GM12873 (cell line): ENCODE results near the gene DRD2.

ENCODE experiments used
- TF ChIP-seq, protein P1 (sequence below): IDR thresholded peaks from 2 replicates; pipeline ENCODE4 v1.5.1; 2012; ENCODE audit warnings: low read depth, mild to moderate bottlenecking, moderate library complexity, low read length, control low read depth; ENCODE audit not compliant: insufficient read depth; ENCODE audit errors: missing control alignments

The DRD2 gene

DNA sequence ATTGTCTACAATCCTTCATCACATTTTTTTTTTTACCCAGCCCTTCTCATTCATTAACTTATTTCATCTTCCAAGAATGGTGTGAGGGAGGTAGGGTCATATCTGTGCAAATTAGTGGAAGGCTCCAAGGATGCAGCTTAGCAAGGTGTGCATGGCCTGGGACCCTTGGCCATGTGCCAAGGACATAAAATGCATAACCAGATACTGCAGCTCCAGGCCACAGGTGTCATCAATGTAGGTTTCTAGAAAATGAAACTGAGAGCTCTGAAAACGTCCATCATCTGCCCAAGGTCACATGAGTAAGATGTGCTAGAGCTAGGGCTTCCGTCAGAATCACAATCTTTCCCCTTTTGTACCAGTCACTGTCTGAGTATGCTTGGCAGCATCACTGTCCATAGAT lies 57.8 kb downstream of the DRD2 start:
- TF ChIP-seq, protein P1, sequence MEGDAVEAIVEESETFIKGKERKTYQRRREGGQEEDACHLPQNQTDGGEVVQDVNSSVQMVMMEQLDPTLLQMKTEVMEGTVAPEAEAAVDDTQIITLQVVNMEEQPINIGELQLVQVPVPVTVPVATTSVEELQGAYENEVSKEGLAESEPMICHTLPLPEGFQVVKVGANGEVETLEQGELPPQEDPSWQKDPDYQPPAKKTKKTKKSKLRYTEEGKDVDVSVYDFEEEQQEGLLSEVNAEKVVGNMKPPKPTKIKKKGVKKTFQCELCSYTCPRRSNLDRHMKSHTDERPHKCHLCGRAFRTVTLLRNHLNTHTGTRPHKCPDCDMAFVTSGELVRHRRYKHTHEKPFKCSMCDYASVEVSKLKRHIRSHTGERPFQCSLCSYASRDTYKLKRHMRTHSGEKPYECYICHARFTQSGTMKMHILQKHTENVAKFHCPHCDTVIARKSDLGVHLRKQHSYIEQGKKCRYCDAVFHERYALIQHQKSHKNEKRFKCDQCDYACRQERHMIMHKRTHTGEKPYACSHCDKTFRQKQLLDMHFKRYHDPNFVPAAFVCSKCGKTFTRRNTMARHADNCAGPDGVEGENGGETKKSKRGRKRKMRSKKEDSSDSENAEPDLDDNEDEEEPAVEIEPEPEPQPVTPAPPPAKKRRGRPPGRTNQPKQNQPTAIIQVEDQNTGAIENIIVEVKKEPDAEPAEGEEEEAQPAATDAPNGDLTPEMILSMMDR, result no peak

DNA sequence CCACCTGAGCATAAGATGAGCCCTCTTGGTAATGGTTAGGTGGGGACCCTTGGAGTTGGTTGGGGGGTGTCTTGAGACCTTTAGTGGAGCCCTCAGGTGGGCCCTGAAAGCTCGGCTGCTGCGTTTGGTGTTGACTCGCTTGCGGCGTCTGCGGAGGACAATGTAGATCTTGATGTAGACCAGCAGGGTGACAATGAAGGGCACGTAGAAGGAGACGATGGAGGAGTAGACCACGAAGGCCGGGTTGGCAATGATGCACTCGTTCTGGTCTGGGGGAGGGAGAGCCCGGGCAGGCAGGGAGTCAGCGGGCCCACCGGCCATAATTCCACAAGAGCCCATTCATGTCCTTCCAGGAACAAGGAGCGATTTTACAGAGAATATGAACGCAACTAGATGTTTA lies 59.9 kb downstream of the DRD2 start:
- TF ChIP-seq, protein P1, result no peak

DNA sequence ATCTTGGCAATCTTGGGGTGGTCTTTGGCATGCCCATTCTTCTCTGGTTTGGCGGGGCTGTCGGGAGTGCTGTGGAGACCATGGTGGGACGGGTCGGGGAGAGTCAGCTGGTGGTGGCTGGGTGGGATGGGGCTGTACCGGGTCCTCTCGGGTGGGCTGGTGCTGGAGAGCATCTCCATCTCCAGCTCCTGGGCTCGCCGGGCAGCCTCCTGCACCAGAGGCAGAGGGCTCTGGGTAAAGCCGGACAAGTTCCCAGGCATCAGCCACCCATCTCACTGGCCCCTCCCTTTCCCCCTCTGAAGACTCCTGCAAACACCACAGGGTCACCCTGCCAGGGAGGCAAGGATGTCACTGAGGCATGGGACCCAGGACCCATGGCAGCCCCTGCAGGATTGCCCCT lies 62.5 kb downstream of the DRD2 start:
- TF ChIP-seq, protein P1, result no peak

DNA sequence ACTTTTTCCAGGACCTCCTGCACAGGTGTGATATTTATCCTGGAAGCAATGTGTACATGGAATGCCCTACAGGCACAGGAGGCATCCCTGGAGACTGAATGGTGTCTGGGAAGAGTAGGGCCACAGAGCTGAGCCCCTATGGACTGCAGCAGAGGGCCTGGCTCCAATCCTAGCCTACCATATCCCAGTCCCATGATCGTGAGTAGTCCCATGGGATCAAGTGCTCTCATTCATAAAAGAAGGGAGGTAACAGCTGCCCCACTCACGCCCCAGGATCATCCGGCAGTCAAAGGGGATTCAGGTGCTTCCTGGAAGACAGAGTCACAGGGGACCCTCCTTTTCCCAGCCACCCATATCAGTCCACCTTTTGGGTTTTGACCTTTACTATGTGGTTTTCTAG lies 63.7 kb downstream of the DRD2 start:
- TF ChIP-seq, protein P1, result no peak

DNA sequence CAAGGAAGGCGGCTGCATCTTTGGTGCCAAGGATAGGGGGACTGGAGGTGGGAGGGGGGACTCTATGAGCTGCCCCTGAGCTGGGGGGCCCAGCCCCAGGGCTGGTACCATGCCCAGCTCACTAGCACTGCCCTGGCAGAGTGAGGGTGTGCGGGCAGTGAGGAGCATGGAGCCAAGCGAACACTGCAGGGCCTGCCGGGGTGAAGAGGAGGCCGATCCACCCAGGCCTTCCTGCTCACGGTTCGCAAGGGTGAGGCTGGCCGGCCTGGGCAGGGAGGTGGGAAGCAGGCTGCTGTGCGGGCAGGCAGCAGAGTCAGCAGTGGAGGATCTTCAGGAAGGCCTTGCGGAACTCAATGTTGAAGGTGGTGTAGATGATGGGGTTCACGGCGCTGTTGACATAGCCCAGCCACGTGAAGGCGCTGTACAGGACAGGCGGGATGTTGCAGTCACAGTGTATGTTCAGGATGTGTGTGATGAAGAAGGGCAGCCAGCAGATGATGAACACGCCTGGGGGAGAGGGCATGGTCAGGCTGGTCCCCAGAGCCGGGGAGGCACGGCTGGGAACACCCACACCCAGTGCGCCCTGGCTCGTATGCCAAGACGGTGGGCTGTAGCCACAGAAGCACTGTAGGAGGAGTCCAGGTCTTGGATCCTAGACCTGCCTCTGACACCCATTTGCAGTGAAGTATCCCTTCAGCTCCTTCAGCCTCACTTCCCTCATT lies 64.6 kb downstream of the DRD2 start:
- TF ChIP-seq, protein P1, result no peak

DNA sequence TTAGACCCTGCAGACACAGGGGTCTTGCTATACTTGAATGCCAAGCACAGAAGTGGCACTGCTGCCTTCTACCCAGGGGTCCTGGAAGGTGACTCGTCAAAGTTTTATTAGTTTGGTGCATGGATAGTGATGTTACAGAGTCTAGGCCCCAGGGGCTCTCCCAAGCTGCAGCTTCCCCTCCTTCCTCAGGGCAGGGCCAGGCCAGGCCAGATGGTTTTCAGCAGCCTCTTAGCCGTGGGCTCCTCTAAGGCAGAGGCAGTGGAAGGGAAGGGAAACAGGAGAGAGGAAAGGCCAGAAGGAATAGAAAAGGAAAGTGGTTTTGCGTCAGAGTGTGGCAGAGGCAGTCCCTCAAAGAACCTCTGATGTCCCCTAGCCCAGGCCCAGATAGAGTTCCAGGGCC lies 65.7 kb downstream of the DRD2 start:
- TF ChIP-seq, protein P1, result no peak

DNA sequence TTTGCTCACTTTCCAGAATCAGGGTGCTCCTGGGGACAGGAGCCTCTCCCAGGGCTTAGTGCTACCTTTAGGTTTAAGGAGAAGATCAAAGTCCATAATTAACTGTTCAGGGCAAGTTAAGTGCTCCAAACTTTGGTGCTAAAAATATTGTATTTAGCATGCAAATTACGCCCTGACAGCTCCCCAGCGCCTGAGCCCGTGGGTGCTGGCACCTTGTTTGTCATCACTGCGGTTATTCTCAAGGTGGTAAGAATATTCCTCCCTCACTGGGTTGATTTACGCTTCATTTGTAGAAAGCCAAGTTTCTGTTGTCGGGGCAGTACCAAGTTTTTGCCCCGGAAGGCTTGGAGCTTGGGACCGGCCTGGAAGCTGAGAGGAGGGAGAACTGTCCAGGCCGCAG lies 66.3 kb downstream of the DRD2 start:
- TF ChIP-seq, protein P1, result no peak

DNA sequence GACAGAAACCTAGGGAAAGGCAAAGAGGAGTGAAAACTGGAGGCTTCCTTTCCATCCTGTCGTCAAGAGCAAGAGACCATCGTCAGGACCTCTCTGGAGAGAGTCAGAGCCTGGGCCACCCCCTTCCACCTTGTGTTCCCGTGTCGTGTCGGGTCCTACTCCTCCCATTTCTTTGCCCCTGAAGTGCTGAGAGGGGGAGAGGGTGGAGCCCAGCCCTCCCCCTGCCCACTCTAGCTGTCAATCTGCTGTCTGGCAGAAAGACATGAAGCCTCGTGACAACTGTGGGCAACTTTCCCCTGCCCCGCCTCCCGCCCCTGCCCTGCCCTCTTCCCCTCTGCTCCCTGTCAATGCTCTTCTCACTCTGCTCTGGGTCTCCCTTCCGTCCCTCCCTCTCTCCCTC lies 67.0 kb downstream of the DRD2 start:
- TF ChIP-seq, protein P1, result no peak
